Ascending aorta (tissue), 2 donors: Measurements from ENCODE around the gene RPS6KA4. TPM values are rescaled to one million over a fixed set of nuclear protein-coding genes. Genes with fewer than 3 reads are reported as not detected.

Source experiments
- DNase-seq, 2 donors: peaks; one replicate each; pipeline ENCODE4 v3.0.0-alpha.2; 2019; ENCODE audit warnings: low spot score in 2 of 2
- H3K27ac ChIP-seq, 2 donors: fragments of 200-600 bp; sonication (generic); one replicate each; pipeline ENCODE4 v1.5.1; 2016 to 2017; ENCODE audit warnings: mild to moderate bottlenecking in 1 of 2
- H3K27me3 ChIP-seq: fragments of 200-600 bp; sonication (generic); one replicate; pipeline ENCODE4 v1.5.1; 2017
- H3K36me3 ChIP-seq, 2 donors: fragments of 200-600 bp; sonication (generic); one replicate each; pipeline ENCODE4 v1.5.1; 2016
- H3K4me1 ChIP-seq, 2 donors: fragments of 200-600 bp; sonication (generic); one replicate each; pipeline ENCODE4 v1.5.1; 2016 to 2017; ENCODE audit warnings: mild to moderate bottlenecking in 1 of 2
- H3K4me3 ChIP-seq, 2 donors: fragments of 200-600 bp; sonication (generic); one replicate each; pipeline ENCODE4 v1.5.1; 2016 to 2017; ENCODE audit warnings: mild to moderate bottlenecking in 1 of 2
- H3K9me3 ChIP-seq, 2 donors: fragments of 200-600 bp; sonication (generic); one replicate each; pipeline ENCODE4 v1.5.1; 2016
- intact Hi-C: fragments of 100-400 bp; cut with DNase I; formaldehyde crosslinking; loops from one replicate; pipeline ENCODE4 v1.15.1; 2023
- total RNA-seq: library from RNA; depleted of rRNA; stranded (reverse); fragments of >200 nt; gene quantifications from one replicate; pipeline ENCODE4 v1.1.0, GENCODE V29; 2016
- TF ChIP-seq, protein P1 (sequence below), 3 experiments: fragments of 200-600 bp in 2 of 3; fragments of 450-650 bp in 1 of 3; sonication (generic) in 2 of 3; IDR thresholded peaks; one replicate each; pipeline ENCODE4 v1.5.1; 2016 to 2019; ENCODE audit warnings: antibody characterized with exemption in 3 of 3, mild to moderate bottlenecking in 1 of 3, moderate library complexity in 1 of 3

RPS6KA4 gene
- total RNA-seq, 1 donor from 2014 or later, result 81.5 TPM

DNA sequence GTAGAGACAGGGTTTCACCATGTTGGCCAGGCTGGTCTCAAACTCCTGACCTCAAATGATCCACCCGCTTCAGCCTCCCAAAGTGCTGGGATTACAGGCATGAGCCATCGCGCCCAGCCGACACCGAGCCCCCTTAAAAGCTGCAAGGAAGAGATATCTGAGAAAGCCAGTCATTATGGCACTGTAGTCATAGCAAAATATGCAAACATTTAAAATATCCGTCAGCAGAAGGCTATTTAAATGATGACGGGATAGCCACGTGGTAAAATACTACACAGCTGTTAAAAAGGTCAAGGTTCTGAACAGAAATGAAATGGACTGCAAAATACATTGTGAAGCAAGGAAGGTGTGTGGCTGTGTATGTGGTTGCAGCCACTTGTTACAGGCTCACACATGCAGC, 25.4 kb upstream of the RPS6KA4 start:
- intact Hi-C loops, result no loop called here
- no peaks in the 10 kb centered on the region for H3K9me3 ChIP-seq
- no peak overlapping the region for H3K4me3 ChIP-seq
- peaks cover 4% of the 10 kb centered on the region in 2 donors for H3K4me1 ChIP-seq
- no peak for DNase-seq
- H3K27ac ChIP-seq, result no peak overlapping the region
- no peaks in the 10 kb centered on the region for H3K27me3 ChIP-seq
- TF ChIP-seq, protein P1, sequence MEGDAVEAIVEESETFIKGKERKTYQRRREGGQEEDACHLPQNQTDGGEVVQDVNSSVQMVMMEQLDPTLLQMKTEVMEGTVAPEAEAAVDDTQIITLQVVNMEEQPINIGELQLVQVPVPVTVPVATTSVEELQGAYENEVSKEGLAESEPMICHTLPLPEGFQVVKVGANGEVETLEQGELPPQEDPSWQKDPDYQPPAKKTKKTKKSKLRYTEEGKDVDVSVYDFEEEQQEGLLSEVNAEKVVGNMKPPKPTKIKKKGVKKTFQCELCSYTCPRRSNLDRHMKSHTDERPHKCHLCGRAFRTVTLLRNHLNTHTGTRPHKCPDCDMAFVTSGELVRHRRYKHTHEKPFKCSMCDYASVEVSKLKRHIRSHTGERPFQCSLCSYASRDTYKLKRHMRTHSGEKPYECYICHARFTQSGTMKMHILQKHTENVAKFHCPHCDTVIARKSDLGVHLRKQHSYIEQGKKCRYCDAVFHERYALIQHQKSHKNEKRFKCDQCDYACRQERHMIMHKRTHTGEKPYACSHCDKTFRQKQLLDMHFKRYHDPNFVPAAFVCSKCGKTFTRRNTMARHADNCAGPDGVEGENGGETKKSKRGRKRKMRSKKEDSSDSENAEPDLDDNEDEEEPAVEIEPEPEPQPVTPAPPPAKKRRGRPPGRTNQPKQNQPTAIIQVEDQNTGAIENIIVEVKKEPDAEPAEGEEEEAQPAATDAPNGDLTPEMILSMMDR (IDR thresholded peaks at IDR 0.05), result no peak
- H3K36me3 ChIP-seq, result no peaks in the 10 kb centered on the region

DNA sequence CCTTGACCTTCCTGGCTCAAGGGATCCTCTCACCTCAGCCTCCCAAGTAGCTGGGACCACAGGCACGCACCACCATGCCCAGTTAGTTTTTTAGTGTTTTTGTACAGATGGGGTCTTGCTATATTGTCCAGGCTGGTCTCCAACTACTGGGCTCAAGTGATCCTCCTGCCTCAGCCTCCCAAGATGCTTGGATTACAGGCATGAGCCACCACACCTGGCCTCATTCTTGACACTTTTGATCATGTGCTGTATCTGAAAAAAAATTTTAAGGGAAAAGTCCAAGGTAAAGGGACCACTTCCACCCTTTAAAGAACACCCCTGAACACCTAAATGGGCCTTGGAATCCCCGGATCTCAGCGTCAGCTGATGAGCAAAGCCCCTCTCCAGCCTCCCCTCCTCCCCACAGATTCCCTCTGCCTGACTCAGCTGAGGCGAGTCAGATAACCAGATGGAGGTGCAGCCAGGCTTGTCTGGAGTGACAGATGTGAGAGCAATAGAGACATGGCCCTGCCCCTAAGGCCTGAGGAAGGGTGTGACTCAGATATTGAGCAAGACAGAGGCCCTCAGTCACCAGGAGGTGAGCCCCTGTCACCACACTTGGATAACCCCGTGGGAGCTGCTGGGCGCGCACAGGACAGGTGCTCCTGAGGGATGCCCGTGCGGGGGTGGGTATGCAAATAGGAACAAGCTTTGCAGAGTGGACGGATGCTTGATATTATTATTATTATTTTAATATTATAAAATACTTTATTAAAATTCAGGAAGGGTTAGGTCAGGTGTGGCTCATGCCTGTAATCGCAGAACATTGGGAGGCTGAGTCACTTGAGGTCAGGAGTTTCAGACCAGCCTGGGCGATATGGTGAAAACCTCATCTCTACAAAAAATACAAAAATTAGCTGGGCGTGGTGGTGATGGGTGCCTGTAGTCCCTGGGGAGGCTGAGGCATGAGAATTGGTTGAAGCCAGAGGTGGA, 23.9 kb upstream of the RPS6KA4 start:
- Histone ChIP-seq H3K4me1 (no peaks in the 10 kb centered on the region), H3K4me3 (no peak overlapping the region), H3K36me3 (no peaks in the 10 kb centered on the region), H3K27me3 (no peaks in the 10 kb centered on the region), H3K9me3 (no peaks in the 10 kb centered on the region), H3K27ac (no peak overlapping the region)
- intact Hi-C loops, result no loop called here
- TF ChIP-seq, protein P1 (IDR thresholded peaks at IDR 0.05), result no peak
- DNase-seq, result no peak

DNA sequence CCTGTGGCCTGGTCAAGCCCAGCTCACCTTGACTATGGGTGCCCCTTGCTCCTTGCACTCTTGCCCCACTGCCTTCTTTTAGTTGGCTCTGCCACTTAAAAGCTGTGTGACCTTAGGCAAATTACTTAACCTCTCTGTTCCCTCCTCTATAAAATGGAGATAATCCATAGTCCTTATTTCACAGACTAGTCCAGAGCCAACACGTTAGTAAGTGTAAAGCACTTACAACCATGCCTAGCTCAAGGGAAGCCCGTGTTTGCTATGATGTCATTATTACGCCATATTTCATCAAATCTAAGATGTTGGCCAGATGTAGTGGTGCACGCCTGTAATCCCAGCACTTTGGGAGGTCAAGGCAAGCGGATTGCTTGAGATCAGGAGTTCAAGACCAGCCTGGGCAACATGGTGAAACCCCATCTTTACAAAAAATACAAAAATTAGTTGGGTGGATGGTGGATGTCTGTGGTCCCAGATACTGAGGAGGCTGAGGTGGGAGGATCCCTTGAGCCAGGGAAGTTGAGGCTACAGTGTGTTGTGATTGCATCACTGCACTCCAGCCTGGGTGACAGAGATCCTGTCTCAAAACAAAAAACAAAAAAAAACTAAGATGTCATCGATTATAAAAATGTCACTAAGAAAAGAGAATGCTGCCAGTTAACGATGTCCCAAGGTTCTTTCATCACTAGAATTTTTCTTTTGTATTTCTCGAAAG, 21.3 kb upstream of the RPS6KA4 start:
- H3K4me1 ChIP-seq, result peaks cover 3 to 6% of the 10 kb centered on the region in 2 donors
- no peak for DNase-seq
- no peaks in the 10 kb centered on the region for H3K9me3 ChIP-seq
- H3K27me3 ChIP-seq, result no peaks in the 10 kb centered on the region
- TF ChIP-seq, protein P1 (IDR thresholded peaks at IDR 0.05), result no peak
- no peak overlapping the region for H3K27ac ChIP-seq
- H3K36me3 ChIP-seq, result no peaks in the 10 kb centered on the region
- H3K4me3 ChIP-seq, result no peak overlapping the region
- intact Hi-C loops, result no loop called here

DNA sequence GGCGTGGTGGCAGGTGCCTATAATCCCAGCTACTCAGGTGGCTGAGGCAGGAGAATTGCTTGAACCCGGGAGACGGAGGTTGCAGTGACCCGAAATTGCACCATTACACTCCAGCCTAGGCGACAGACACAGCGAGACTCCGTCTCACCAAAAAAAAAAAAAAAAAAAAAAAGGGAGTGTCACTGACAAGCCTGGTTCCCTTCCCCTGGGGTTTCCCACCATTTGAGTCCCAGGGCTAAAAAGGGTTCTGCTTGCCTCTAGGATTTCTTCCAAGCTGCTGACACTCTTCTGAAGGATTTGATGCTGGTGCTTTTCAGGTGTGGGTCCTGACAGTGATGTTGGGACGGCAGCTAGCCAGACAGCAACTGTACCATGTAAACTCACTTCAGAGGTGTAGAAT, 20.2 kb upstream of the RPS6KA4 start:
- DNase-seq, result no peak
- intact Hi-C loops, result no loop called here
- H3K27ac ChIP-seq, result no peak overlapping the region
- no peaks in the 10 kb centered on the region for H3K27me3 ChIP-seq
- H3K36me3 ChIP-seq, result no peaks in the 10 kb centered on the region
- H3K9me3 ChIP-seq, result no peaks in the 10 kb centered on the region
- peaks cover 3 to 6% of the 10 kb centered on the region in 2 donors for H3K4me1 ChIP-seq
- TF ChIP-seq, protein P1 (IDR thresholded peaks at IDR 0.05), result no peak
- no peak overlapping the region for H3K4me3 ChIP-seq

DNA sequence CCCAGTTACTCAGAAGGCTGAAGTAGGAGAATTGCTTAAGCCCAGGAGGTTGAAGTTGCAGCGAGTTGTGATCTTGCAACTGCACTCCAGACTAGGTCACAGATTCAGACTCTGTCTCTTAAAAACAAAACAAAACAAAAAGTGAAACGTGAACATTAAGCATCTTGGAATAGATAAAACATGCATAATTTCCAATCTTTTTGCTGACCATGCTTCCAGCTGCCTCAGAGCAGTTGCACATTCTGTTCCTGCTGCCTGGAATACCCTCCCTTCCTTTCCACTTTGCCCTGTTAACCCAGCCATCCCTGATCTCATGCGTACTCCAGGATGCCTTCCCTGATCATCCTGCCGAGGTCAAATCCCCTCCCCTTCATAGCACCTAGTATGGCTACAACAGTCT, 19.7 kb upstream of the RPS6KA4 start:
- no peak overlapping the region for H3K27ac ChIP-seq
- peaks cover 3 to 6% of the 10 kb centered on the region in 2 donors for H3K4me1 ChIP-seq
- H3K36me3 ChIP-seq, result no peaks in the 10 kb centered on the region
- no peaks in the 10 kb centered on the region for H3K9me3 ChIP-seq
- TF ChIP-seq, protein P1 (IDR thresholded peaks at IDR 0.05), result no peak
- H3K27me3 ChIP-seq, result no peaks in the 10 kb centered on the region
- no peak for DNase-seq
- intact Hi-C loops, result no loop called here
- H3K4me3 ChIP-seq, result no peak overlapping the region
